Stimulated activated CD4-positive, alpha-beta T cell treated with anti-CD3 and anti-CD28 coated beads, Interleukin-4, amount 100 ng/mL, for 4 hours (primary cell): ENCODE data around the gene ARF5.
A peak's percentile ranks its signal among the peaks of the same experiment; 100 is the strongest.
"Not testable (repeated sequence)": the region's sequence is repeated elsewhere in the genome, so short reads cannot be mapped to it uniquely, and the experiment has no call there.

Source experiments
- DNase-seq, 2 experiments: peaks; one replicate each; pipeline ENCODE4 v3.0.0-alpha.2; 2020

ARF5 gene

GRCh38 chr7:127588019-127588696, at the start of gene ARF5:
Gene ARF5 (plus strand): TSS chr7:127588411. CDS start chr7:127588499, 88 bp downstream.
- peak; percentile 86 to 90 for DNase-seq

- no peak for DNase-seq
Observed at GRCh38 chr7:127539116-127539515, 49.1 kb upstream of the ARF5 start.

DNA sequence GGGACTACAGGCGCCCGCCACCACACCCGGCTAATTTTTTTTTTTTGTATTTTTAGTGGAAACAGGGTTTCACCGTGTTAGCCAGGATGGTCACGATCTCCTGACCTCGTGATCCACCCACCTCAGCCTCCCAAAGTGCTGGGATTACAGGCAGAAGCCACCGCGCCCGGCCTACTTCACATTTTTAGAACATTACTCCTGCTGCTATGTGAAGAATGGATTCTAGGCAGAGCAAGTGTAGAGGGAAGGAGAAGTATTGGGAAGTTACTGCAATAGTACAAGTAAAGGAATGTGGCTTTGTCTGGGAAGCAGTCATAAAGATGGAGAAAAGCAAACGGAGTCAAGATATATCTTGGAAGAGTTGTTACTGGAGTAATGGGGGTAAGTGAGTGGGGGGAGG, 47.8 kb upstream of the ARF5 start:
- not testable (repeated sequence) for DNase-seq

- DNase-seq: no peak
Observed at GRCh38 chr7:127541548-127541947, 46.7 kb upstream of the ARF5 start.

DNA sequence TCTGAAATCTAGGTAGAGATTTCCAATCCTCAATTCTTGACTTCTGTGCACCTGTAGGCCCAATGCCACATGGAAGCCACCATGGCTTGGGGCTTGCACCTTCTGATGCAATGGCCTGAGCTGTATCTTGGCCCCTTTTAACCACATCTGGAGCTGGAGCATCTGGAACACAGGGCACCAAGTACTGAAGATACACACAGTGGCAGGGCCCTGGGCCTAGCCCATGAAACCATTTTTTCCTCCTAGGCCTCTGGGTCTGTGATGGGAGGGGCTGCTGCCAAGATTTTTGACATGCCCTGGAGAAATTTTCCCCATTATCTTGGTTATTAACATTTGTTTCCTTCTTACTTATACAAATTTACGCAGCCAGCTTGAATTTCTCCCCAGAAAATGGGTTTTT, 41.9 kb upstream of the ARF5 start:
- no peak for DNase-seq

GRCh38 chr7:127550247-127550646, 38.0 kb upstream of the ARF5 start:
- DNase-seq: no peak

DNA sequence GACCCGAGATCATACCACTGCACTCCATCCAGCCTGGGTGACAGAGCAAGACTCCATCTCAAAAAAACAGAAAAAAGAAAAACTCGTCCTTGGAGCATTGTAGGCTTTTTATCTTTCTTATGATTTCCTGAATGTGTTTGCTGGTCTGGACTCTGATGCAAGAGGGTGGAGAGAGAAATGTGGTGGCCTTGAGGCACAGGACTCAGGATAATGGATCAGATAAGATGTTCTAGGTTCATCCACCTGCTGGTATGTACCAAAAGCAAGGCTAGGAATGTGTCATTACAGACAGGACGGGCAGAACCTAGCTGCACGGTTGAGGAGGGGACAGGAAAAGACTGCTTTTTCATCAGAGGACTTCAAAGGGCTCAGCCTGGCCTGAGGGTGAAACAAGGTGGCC, 36.3 kb upstream of the ARF5 start:
- DNase-seq: no peak

GRCh38 chr7:127556404-127556803, 31.8 kb upstream of the ARF5 start:
- no peak for DNase-seq

- no peak for DNase-seq
Observed at GRCh38 chr7:127557803-127558202, 30.4 kb upstream of the ARF5 start.

DNA sequence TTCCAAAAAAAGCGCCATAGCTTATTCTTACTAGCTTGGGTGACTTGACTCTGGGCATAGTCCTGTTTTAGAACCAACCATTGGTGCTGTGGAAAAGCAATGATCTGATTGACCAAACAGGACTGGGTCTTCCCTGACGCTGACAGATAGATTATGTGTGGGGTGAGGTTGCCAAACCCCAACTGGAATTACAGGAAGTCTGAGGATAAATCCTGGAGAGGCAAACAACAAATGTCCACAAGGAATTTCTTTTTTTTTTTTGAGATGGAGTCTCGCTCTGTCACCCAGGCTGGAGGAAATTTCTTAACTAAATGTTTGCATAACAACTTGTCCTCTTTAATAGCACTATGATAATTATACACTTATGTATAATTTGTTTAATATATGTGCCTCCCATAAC, 22.0 kb upstream of the ARF5 start:
- no peak for DNase-seq

DNA sequence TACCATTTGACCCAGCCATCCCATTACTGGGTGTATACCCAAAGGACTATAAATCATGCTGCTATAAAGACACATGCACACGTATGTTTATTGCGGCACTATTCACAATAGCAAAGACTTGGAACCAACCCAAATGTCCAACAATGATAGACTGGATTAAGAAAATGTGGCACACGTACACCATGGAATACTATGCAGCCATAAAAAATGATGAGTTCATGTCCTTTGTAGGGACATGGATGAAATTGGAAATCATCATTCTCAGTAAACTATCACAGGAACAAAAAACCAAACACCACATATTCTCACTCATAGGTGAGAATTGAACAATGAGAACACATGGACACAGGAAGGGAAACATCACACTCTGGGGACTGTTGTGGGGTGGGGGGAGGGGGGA, 20.2 kb upstream of the ARF5 start:
- DNase-seq: not testable (repeated sequence)

DNA sequence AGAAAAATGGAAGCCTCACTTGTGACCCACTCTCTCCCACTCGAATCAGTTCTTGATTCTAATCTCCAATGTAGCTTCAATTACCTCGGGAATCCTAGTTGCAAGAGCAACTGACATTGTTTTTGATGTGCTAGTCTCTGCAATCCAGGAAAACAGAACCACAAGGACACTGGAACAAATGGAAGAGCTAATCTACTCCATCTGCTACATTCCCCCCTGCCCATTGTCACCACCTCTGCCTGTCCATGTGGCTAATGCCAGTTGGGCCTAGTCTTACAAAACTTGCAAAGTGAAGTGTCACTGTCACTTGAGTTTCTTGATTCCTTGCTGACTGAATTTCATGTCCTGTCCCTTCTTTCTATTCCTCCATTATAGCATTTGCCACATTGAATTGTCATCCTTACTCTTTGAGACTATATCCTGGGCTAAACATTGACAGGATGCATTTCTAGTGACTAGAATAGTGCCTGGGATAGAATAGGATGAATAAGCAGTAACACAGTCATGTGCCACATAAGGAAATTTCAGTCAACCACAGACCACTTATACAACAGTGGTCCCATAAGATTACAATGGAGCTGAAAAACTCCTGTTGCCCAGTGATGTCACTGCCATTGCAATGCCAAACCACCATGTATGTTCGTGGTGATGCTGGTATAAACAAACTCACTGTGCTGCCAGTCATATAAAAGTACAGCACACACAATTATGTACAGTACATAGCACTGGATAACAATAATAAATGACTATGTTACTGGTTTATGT, 16.3 kb upstream of the ARF5 start:
- DNase-seq: no peak

GRCh38 chr7:127578036-127578684, 10.1 kb upstream of the ARF5 start:
- DNase-seq: no peak

DNA sequence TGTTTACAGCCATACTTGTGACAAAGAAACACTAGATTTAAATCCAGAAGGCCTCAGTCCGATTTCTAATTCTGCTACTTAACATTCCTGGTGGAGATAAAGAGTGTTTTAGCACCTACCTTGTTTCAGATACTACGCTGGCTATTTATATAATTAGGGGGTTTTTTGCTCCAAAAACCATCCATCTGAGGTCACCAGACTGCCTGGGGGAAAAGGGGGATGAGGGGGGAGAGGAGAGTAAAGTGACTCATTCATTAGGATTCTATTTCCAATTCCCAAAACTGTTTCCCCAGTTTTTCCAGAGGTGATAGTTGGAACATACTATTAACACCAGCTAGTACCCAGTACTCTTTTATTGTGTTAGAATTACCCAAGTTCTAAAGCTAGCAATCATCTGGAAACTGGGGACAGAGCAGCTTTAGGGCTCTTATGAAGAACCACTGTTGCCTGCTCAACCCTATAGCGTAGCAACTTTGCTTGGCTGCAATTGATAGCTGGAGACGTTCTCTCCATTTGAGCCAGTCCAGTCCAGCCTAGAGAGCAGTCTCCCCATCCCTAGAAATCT, 9.4 kb upstream of the ARF5 start:
- DNase-seq: no peak

DNA sequence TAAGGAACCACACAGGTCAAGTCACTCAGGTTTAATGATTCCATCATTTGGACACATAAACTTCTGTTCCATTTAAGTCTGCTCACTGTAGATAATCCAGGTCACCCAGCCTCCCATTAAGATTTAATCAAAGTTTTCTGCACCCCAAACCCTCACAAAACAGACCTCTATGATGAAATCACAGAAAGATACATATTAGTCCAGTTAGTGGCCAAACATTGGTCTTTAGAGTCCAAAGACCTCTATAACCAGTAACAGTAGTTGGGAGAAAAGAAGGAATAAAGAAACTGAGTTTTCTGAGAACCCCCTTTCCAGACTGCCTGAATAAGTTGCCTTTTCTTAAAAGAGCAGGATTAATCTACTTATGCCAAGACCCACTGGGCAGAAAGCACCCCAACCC, 7.6 kb upstream of the ARF5 start:
- no peak for DNase-seq

GRCh38 chr7:127581716-127582115, 6.5 kb upstream of the ARF5 start:
- DNase-seq: no peak

- no peak for DNase-seq
Observed at GRCh38 chr7:127582361-127582760, 5.8 kb upstream of the ARF5 start.

DNA sequence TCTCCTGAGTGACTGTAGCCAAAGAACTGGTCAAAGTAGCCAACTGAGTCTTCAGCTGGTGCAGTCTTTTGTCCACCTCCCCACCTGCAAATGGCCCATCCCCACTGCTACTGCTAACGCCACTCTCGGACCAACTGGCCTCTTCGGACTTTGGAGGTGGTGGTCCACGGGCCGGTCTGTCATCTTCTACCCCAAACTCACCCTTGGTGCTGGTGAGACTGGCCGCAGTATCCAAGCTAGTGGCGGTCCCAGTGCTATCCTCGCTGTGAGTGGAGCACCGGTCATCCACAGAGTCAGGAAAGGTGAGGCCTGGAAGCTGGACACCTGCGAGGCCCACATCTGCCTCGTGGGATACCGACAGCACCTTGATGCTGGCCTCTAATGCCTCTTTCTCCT, 3.6 kb upstream of the ARF5 start:
- no peak for DNase-seq

DNA sequence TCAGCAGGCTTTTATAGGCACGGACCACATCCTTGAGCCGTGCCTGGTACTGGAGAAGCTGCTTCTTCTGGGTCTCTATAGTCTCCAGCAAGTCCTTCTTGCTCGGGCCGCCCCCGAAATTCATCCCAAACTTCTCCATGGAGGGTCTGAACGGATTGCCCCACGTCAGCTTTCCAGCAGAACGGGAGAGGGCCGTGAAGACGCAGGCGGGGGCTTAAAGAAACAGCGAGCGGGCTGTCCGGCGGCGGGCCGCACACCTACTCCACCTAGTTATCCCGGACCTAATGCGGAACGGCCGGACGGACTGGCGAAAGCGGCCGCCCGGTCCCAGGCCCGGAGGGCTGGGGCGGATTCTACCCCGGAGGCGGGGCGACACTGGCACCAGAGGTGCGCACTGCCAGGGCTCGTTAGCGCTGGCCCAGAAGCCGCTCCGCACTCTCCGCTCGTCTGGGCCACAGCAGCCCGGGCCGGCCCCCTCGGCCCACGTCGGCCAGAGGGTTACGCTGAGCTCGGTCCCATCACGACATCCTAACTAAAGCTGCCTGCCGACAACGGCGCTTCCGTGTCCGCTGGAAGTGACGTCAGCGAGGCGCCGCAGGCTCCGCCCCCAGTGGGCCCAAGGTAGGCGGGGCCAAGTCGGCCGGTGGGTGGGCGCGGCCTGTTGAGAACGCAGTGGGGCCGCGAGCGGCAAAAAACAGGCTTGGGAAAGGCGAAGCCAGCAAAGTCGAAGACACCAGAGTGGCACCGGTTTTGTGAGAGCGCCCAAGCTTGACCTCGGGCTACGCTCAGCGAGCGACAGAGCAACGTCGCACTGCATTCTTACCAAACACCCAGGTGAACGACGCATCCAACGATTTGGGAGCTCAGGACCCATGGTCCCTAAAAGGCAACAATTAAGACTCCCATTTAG, 2.9 kb upstream of the ARF5 start, which contains the start of gene GCC1:
Gene GCC1, minus strand, starts transcription at position 553 of the 910 bp plus-strand sequence. Its CDS starts 414 bp downstream, at position 139.
- DNase-seq: peak; percentile 89 to 94

DNA sequence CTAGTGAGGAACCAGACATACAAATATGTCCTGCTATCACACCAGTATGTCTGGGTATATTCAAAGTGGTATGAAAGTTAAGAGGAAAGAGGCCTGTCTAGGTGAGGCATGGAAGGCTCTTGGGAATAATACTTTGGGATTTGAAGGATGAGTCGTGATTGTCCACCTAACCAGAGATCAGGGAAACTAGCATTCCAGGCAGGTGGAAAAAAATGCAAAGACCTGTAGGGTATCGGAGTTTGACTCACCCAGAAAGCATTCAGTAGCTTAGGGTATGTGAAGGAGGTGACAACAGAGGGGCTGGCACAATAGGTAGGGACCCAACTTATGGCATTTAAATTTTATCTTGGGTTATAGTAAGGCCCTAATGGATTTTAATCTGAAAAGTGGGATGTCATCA, 1.9 kb upstream of the ARF5 start:
- DNase-seq: no peak

- no peak for DNase-seq
Observed at GRCh38 chr7:127587663-127588018, 570 bp upstream of the ARF5 start.

DNA sequence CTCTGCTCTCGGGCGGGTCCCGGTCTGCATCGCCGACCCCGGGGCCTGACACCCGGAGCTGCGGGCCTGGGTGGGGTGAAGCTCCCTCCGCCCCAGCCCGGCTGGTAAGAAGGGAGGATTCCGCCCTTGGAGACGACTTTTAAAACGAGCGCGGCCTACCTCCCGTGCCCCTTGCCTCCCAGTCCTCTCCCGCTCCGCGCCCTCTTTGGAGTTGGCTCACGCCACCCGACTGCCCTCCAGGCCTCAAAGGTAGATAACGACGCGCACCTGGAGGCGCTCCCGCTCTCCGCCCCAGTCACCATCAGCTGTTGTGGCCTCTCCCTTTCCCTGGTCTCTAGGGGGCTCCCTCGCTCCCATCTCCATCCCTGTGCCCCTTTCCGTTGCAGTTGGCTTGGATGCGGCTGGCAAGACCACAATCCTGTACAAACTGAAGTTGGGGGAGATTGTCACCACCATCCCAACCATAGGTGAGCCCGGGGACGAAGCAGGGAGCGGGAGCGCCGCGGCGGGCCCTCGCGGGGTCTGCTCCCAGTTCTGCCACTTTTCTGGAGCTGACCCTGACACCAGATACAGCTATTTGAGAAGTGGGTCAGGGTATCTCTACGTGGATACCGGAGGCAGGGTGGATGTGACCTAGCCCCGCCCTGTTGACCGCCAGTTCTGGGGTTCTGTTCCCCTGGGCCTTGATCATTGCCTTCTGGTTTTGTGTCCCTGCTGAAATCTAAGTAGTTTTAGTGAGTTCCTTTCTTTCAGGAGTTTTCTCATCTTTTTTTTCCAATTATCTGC, 679 bp downstream of the ARF5 start:
- DNase-seq: peak in 1 of 2 experiments; percentile 22
